Measurements from ENCODE around the gene ARID3C.

Gene ARID3C

GRCh38 chr9:34587271-34587670, 41.6 kb downstream of the ARID3C start:
- no peaks in the 10 kb centered on the region for H3K36me3 ChIP-seq (ENCODE audit: control insufficient read depth, insufficient read depth, low read length)
- H3K4me3 ChIP-seq (ENCODE audit: insufficient read depth, low read depth, low read length) = no peak overlapping the region
- peaks cover 54% of the 10 kb centered on the region for H3K27me3 ChIP-seq (ENCODE audit: control insufficient read depth, insufficient read depth, low read length, poor library complexity, severe bottlenecking)
- 91 to 94% methylated on average over 2 of the region's 2 CpGs for WGBS, 2 experiments
- no peaks in the 10 kb centered on the region for H3K9me3 ChIP-seq (ENCODE audit: control insufficient read depth, low read length)
- peaks cover 76% of the 10 kb centered on the region for H3K4me1 ChIP-seq (ENCODE audit: control insufficient read depth, insufficient read depth, low read length)
- H3K27ac ChIP-seq (ENCODE audit: insufficient read depth, low read depth, low read length, poor library complexity, severe bottlenecking) = no peak overlapping the region

- WGBS, 2 experiments = 25 to 26% methylated on average over 8 of the region's 11 CpGs
- Histone ChIP-seq H3K4me1 (ENCODE audit: control insufficient read depth, insufficient read depth, low read length) (peaks cover 77% of the 10 kb centered on the region), H3K9me3 (ENCODE audit: control insufficient read depth, low read length) (no peaks in the 10 kb centered on the region), H3K36me3 (ENCODE audit: control insufficient read depth, insufficient read depth, low read length) (no peaks in the 10 kb centered on the region), H3K27me3 (ENCODE audit: control insufficient read depth, insufficient read depth, low read length, poor library complexity, severe bottlenecking) (peaks cover 43% of the 10 kb centered on the region), H3K27ac (ENCODE audit: insufficient read depth, low read depth, low read length, poor library complexity, severe bottlenecking) (no peak overlapping the region), H3K4me3 (ENCODE audit: insufficient read depth, low read depth, low read length) (no peak overlapping the region)
These were observed 42.8 kb downstream of the ARID3C start for GRCh38 chr9:34585946-34586669.

- no peak overlapping the region for H3K4me3 ChIP-seq (ENCODE audit: insufficient read depth, low read depth, low read length)
- H3K4me1 ChIP-seq (ENCODE audit: control insufficient read depth, insufficient read depth, low read length) = peaks cover 80% of the 10 kb centered on the region
- H3K27me3 ChIP-seq (ENCODE audit: control insufficient read depth, insufficient read depth, low read length, poor library complexity, severe bottlenecking) = peaks cover 31% of the 10 kb centered on the region
- no peaks in the 10 kb centered on the region for H3K36me3 ChIP-seq (ENCODE audit: control insufficient read depth, insufficient read depth, low read length)
- no peak overlapping the region for H3K27ac ChIP-seq (ENCODE audit: insufficient read depth, low read depth, low read length, poor library complexity, severe bottlenecking)
- H3K9me3 ChIP-seq (ENCODE audit: control insufficient read depth, low read length) = no peaks in the 10 kb centered on the region
- 88 to 95% methylated on average over 5 of the region's 5 CpGs for WGBS, 2 experiments
These were observed 43.9 kb downstream of the ARID3C start for GRCh38 chr9:34584970-34585369.

GRCh38 chr9:34582787-34583186, 46.1 kb downstream of the ARID3C start:
- Histone ChIP-seq H3K4me1 (ENCODE audit: control insufficient read depth, insufficient read depth, low read length) (peaks cover 91% of the 10 kb centered on the region), H3K27ac (ENCODE audit: insufficient read depth, low read depth, low read length, poor library complexity, severe bottlenecking) (no peak overlapping the region)

GRCh38 chr9:34581318-34581717, 47.5 kb downstream of the ARID3C start:
- Histone ChIP-seq H3K27ac (ENCODE audit: insufficient read depth, low read depth, low read length, poor library complexity, severe bottlenecking) (peak overlapping the region; percentile 98), H3K27me3 (ENCODE audit: control insufficient read depth, insufficient read depth, low read length, poor library complexity, severe bottlenecking) (no peaks in the 10 kb centered on the region)
- WGBS, 2 experiments = 87 to 90% methylated on average over 3 of the region's 3 CpGs

More at GRCh38 chr9:34582787-34583186, 46.1 kb downstream of the ARID3C start:
- peaks cover 11% of the 10 kb centered on the region for H3K27me3 ChIP-seq (ENCODE audit: control insufficient read depth, insufficient read depth, low read length, poor library complexity, severe bottlenecking)
- no peak overlapping the region for H3K4me3 ChIP-seq (ENCODE audit: insufficient read depth, low read depth, low read length)
- WGBS, 2 experiments = 93 to 97% methylated on average over 4 to 5 of the region's 5 CpGs
- no peaks in the 10 kb centered on the region for H3K36me3 ChIP-seq (ENCODE audit: control insufficient read depth, insufficient read depth, low read length)
- no peaks in the 10 kb centered on the region for H3K9me3 ChIP-seq (ENCODE audit: control insufficient read depth, low read length)

GRCh38 chr9:34580358-34580757, 48.5 kb downstream of the ARID3C start:
- Histone ChIP-seq H3K4me3 (ENCODE audit: insufficient read depth, low read depth, low read length) (peak overlapping the region; percentile 13), H3K27me3 (ENCODE audit: control insufficient read depth, insufficient read depth, low read length, poor library complexity, severe bottlenecking) (no peaks in the 10 kb centered on the region), H3K36me3 (ENCODE audit: control insufficient read depth, insufficient read depth, low read length) (no peaks in the 10 kb centered on the region), H3K4me1 (ENCODE audit: control insufficient read depth, insufficient read depth, low read length) (peaks cover 87% of the 10 kb centered on the region), H3K27ac (ENCODE audit: insufficient read depth, low read depth, low read length, poor library complexity, severe bottlenecking) (peak overlapping the region; percentile 98), H3K9me3 (ENCODE audit: control insufficient read depth, low read length) (no peaks in the 10 kb centered on the region)
- 0 to 1% methylated on average over 8 of the region's 8 CpGs for WGBS, 2 experiments

More at GRCh38 chr9:34581318-34581717, 47.5 kb downstream of the ARID3C start:
- Histone ChIP-seq H3K9me3 (ENCODE audit: control insufficient read depth, low read length) (no peaks in the 10 kb centered on the region), H3K4me3 (ENCODE audit: insufficient read depth, low read depth, low read length) (no peak overlapping the region), H3K4me1 (ENCODE audit: control insufficient read depth, insufficient read depth, low read length) (peaks cover 89% of the 10 kb centered on the region), H3K36me3 (ENCODE audit: control insufficient read depth, insufficient read depth, low read length) (no peaks in the 10 kb centered on the region)

- peak overlapping the region; percentile 98 for H3K27ac ChIP-seq (ENCODE audit: insufficient read depth, low read depth, low read length, poor library complexity, severe bottlenecking)
- WGBS, 2 experiments = 31 to 34% methylated on average over 5 of the region's 5 CpGs
- no peak overlapping the region for H3K4me3 ChIP-seq (ENCODE audit: insufficient read depth, low read depth, low read length)
- H3K9me3 ChIP-seq (ENCODE audit: control insufficient read depth, low read length) = no peaks in the 10 kb centered on the region
- H3K4me1 ChIP-seq (ENCODE audit: control insufficient read depth, insufficient read depth, low read length) = peaks cover 87% of the 10 kb centered on the region
- no peaks in the 10 kb centered on the region for H3K27me3 ChIP-seq (ENCODE audit: control insufficient read depth, insufficient read depth, low read length, poor library complexity, severe bottlenecking)
- H3K36me3 ChIP-seq (ENCODE audit: control insufficient read depth, insufficient read depth, low read length) = no peaks in the 10 kb centered on the region
These were observed 49.1 kb downstream of the ARID3C start for GRCh38 chr9:34579808-34580163.

- Histone ChIP-seq H3K36me3 (ENCODE audit: control insufficient read depth, insufficient read depth, low read length) (no peaks in the 10 kb centered on the region), H3K4me3 (ENCODE audit: insufficient read depth, low read depth, low read length) (peak overlapping the region; percentile 45), H3K9me3 (ENCODE audit: control insufficient read depth, low read length) (no peaks in the 10 kb centered on the region), H3K4me1 (ENCODE audit: control insufficient read depth, insufficient read depth, low read length) (peaks cover 87% of the 10 kb centered on the region), H3K27me3 (ENCODE audit: control insufficient read depth, insufficient read depth, low read length, poor library complexity, severe bottlenecking) (no peaks in the 10 kb centered on the region), H3K27ac (ENCODE audit: insufficient read depth, low read depth, low read length, poor library complexity, severe bottlenecking) (peak overlapping the region; percentile 98)
- 4 to 6% methylated on average over 14 to 17 of the region's 17 CpGs for WGBS, 2 experiments
These were observed 49.6 kb downstream of the ARID3C start for GRCh38 chr9:34579104-34579807.

GRCh38 chr9:34578241-34579103, 50.4 kb downstream of the ARID3C start:
- 6 to 7% methylated on average over 28 of the region's 28 CpGs for whole genome bisulfite sequencing, 2 experiments
- H3K4me1 ChIP-seq (ENCODE audit: control insufficient read depth, insufficient read depth, low read length) = peaks cover 87% of the 10 kb centered on the region

More at GRCh38 chr9:34578241-34579103, 50.4 kb downstream of the ARID3C start:
- Histone ChIP-seq H3K27ac (ENCODE audit: insufficient read depth, low read depth, low read length, poor library complexity, severe bottlenecking) (peak overlapping the region; percentile 98), H3K9me3 (ENCODE audit: control insufficient read depth, low read length) (no peaks in the 10 kb centered on the region), H3K27me3 (ENCODE audit: control insufficient read depth, insufficient read depth, low read length, poor library complexity, severe bottlenecking) (no peaks in the 10 kb centered on the region), H3K4me3 (ENCODE audit: insufficient read depth, low read depth, low read length) (peak overlapping the region; percentile 45), H3K36me3 (ENCODE audit: control insufficient read depth, insufficient read depth, low read length) (no peaks in the 10 kb centered on the region)

All from ectodermal cell (in vitro differentiated cells).